Astrocyte (in vitro differentiated cells and primary cell): ENCODE measurements around the gene DUS1L.

Experiments
- CTCF ChIP-seq: IDR thresholded peaks from 2 replicates; pipeline ENCODE4 v1.5.1; 2011; ENCODE audit warnings: low read depth, mild to moderate bottlenecking, inconsistent platforms, low read length, moderate library complexity; ENCODE audit not compliant: insufficient read depth
- EZH2 ChIP-seq: IDR thresholded peaks from 2 replicates; pipeline ENCODE4 v1.6.1; 2012; ENCODE audit warnings: mild to moderate bottlenecking, low read length, inconsistent platforms; ENCODE audit not compliant: insufficient read depth

DNA sequence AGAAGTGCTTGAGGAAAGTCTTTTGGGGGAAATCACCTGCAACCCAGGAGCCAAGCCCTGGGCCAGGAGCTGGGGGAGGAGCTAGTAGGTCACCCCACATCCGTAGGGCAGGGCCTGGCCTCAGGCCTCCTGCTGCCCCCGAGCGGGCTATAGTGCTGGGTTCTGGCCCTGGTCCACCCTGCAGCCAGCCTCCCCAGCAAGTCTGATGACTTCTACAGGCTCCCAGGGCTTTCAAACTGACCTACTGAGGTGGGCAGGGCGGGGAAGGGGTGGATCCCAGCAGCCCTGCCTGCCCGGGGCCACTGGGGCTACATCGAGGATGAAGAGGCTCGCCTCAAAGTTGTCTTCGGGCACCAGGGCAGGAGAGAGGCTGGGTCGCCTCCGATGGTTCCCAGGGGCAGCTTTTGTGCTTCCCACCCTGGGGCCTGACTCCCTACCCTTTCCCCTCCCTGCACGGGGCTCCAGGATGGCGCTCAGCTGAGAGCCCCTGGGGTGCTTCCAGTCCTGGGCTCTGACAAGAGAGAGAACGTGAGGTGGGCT lies 47.9 kb downstream of the DUS1L start:
- TF ChIP-seq CTCF = no peak
- TF ChIP-seq EZH2 = no peak
